Mucosa of rectum (tissue), 2 donors: ENCODE measurements around the gene TTC7B.

Experiments used
- H3K27ac ChIP-seq, 2 donors: one replicate each; pipeline ENCODE4 v1.7.0; 2013; ENCODE audit warnings: inconsistent platforms in 2 of 2, low read depth in 2 of 2, low read length in 2 of 2
- H3K27me3 ChIP-seq, 2 donors: one replicate each; pipeline ENCODE4 v1.7.0; 2013; ENCODE audit warnings: low read length in 2 of 2; ENCODE audit not compliant: control insufficient read depth in 2 of 2, insufficient read depth in 2 of 2
- H3K36me3 ChIP-seq, 2 donors: one replicate each; pipeline ENCODE4 v1.7.0; 2013; ENCODE audit warnings: low read length in 2 of 2; ENCODE audit not compliant: control insufficient read depth in 2 of 2, insufficient read depth in 2 of 2
- H3K4me1 ChIP-seq, 2 donors: one replicate each; pipeline ENCODE4 v1.7.0; 2013; ENCODE audit warnings: low read length in 2 of 2, mild to moderate bottlenecking in 1 of 2; ENCODE audit not compliant: control insufficient read depth in 2 of 2, insufficient read depth in 2 of 2
- H3K4me3 ChIP-seq, 2 donors: one replicate each; pipeline ENCODE4 v1.7.0; 2013; ENCODE audit warnings: low read length in 2 of 2
- H3K9ac ChIP-seq, 2 donors: one replicate each; pipeline ENCODE4 v1.7.0; 2013; ENCODE audit warnings: low read length in 2 of 2, low read depth in 1 of 2, mild to moderate bottlenecking in 1 of 2
- H3K9me3 ChIP-seq, 2 donors: one replicate each; pipeline ENCODE4 v1.7.0; 2013; ENCODE audit warnings: low read length in 2 of 2; ENCODE audit not compliant: control insufficient read depth in 2 of 2
- donor health status: healthy.
- donor health status: Normal muscosa, but diverticular disease.

Gene TTC7B

DNA sequence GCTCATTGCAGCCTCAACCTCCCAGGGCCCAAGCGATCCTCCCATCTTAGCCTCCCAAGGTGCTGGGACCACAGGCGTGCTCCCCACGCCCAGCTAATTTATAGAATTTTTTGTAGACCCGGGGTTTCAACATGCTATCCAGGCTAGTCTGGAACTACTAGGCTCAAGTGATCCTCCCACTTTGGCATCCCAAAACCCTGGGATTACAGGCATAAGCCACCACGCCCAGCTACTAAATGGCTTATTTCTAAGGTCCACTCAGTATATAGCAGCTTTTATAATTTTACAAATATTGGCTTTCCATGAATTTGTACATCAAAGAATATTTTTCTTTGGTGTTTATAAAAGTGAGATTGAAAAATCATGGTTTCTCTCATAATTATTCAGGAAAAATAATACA, 167.8 kb downstream of the TTC7B start:
- Histone ChIP-seq H3K4me1 (no peaks in the 10 kb centered on the region), H3K36me3 (no peaks in the 10 kb centered on the region), H3K27ac (no peak overlapping the region), H3K4me3 (no peak overlapping the region), H3K9me3 (no peaks in the 10 kb centered on the region), H3K9ac (no peak overlapping the region), H3K27me3 (no peaks in the 10 kb centered on the region)

DNA sequence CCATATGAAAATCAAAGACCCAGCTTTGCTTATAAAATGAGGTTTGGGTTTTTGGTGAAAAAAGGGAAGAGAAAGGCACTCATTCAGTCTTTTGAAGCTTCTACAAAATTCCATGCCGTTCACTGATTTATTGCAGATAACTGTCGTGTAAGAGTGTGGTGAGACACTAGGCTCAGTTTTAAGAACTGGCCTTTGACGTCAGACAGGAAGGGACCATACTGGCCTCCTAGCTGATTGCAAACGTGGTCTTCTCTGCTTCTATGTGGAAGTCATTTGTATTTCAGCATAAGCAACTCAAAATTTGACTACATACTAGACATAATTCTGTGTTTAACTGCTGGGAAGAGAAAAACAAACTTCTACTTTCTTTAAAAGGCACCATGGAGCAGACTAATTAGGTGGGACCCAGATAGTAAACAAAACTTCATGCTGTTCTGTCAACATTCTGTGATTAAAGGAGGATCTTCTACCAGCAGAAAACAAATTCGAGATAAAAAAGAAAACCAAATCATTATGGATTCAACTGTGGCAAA, 168.7 kb downstream of the TTC7B start:
- Histone ChIP-seq H3K4me1 (no peaks in the 10 kb centered on the region), H3K27me3 (no peaks in the 10 kb centered on the region), H3K4me3 (no peak overlapping the region), H3K36me3 (no peaks in the 10 kb centered on the region), H3K9me3 (no peaks in the 10 kb centered on the region), H3K27ac (no peak overlapping the region), H3K9ac (no peak overlapping the region)

DNA sequence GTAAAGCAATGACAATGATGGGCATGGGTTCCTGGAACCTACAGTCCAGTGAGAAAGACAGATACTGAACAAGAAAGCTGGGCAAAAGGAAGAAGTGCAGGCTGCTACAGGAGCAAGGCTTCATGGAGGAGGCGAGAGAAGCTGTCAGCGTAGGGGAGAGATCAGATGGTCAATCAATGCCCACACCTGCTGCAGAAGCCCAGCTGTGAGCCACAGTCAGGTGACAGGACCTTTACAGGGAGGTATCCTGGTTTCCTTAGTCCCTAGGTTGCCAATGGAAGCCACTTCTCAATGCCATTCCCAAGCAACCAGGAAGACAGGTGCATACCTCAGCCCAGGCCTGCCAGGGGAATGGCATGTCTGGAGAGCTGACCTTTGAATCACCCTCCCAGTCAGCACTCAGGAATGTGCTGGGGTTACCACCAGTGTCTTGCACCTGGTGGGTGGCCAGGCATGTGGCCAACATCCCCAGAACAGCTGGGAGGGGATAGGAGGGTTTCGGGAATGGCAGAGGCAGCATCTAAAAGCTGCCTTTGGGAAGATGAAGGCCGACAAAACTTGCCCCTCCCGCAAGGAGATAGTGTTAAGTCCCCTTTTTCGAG, 170.3 kb downstream of the TTC7B start:
- Histone ChIP-seq H3K4me1 (no peaks in the 10 kb centered on the region), H3K4me3 (no peak overlapping the region), H3K9me3 (no peaks in the 10 kb centered on the region), H3K27ac (no peak overlapping the region), H3K36me3 (no peaks in the 10 kb centered on the region), H3K9ac (no peak overlapping the region), H3K27me3 (no peaks in the 10 kb centered on the region)

GRCh38 chr14:90644882-90645281, 171.3 kb downstream of the TTC7B start:
- Histone ChIP-seq H3K36me3 (no peaks in the 10 kb centered on the region), H3K9ac (no peak overlapping the region), H3K9me3 (no peaks in the 10 kb centered on the region), H3K4me3 (no peak overlapping the region), H3K27me3 (no peaks in the 10 kb centered on the region), H3K4me1 (no peaks in the 10 kb centered on the region), H3K27ac (no peak overlapping the region)

- H3K27ac ChIP-seq: no peak overlapping the region
- no peaks in the 10 kb centered on the region for H3K4me1 ChIP-seq
Observed at GRCh38 chr14:90643982-90644670, 172.1 kb downstream of the TTC7B start.

DNA sequence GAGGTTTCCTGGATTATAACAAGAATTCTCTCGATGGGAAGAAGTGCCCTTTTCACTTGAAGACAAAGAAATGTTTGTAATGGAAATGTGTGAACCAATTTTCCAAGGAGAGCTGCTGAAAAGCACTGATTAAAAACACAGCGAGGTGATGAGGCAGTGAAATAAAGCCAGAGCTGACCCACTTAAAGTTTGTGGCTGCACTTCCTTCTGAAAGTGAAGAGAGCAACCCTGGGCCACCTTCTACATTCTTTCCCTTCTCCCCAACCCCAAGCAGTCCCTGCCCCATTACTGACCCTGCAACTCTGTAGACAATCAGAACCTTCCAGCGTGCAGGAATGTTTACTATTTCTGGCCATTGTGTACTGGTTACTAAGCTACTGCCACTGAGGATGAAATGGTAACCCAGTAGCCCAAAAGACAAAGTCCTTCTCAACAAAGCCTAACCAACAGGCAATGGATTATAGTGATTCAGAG, 173.9 kb downstream of the TTC7B start:
- Histone ChIP-seq H3K27me3 (no peaks in the 10 kb centered on the region), H3K9me3 (no peaks in the 10 kb centered on the region), H3K36me3 (no peaks in the 10 kb centered on the region), H3K4me1 (no peaks in the 10 kb centered on the region), H3K9ac (no peak overlapping the region), H3K27ac (no peak overlapping the region), H3K4me3 (no peak overlapping the region)

More at GRCh38 chr14:90643982-90644670, 172.1 kb downstream of the TTC7B start:
- H3K27me3 ChIP-seq: no peaks in the 10 kb centered on the region
- no peak overlapping the region for H3K4me3 ChIP-seq
- no peaks in the 10 kb centered on the region for H3K36me3 ChIP-seq
- H3K9me3 ChIP-seq: no peaks in the 10 kb centered on the region
- no peak overlapping the region for H3K9ac ChIP-seq

DNA sequence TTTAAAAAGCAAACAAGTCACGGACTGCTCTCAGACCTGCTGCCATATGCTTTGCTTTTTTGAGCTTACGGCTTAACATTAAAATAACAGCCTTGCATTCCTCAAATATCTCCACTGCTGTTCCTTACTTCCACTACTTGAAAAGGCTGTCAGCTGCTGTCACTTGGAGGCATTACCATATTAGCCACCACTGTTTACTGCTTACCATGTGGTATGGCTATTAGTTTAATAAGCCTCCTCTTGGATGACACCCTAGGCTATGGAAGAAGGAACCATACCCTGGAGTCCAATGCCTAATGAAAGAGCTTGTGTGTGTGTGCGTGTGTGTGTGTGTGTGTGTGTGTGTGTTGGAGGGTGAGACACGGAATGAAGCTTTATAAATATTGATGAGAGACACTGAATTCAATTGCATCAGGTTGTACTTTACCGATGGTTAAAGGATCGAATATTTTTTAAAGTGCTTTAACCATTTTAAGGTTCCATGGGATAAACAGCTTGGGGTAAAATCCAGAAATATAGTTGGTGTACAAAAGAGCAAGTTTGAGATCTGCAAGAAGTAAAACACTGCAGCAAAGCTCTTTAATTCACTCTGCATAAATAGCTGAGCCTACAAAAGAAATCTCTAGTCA, 174.5 kb downstream of the TTC7B start:
- Histone ChIP-seq H3K9me3 (no peaks in the 10 kb centered on the region), H3K27ac (no peak overlapping the region), H3K4me3 (no peak overlapping the region), H3K36me3 (no peaks in the 10 kb centered on the region), H3K4me1 (no peaks in the 10 kb centered on the region), H3K9ac (no peak overlapping the region), H3K27me3 (no peaks in the 10 kb centered on the region)

DNA sequence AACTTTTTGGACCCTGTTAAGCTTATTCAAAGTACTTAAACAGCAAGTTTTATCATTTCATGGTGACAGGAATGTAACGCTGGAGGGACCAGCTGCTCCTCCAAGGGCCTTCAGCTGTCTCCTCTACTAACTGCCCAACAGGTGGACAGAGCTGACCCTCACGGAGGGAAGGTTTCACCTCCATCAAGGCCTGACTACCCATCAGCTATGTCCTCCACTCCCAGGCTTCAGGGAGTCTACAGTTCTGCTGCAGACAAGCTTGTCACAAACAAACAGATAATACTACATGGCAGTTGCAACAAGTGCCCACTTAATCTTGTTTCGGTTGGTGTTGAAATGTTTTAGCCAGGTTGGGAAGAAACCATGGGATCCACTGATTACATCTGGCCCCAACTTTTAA, 175.1 kb downstream of the TTC7B start:
- Histone ChIP-seq H3K9ac (no peak overlapping the region), H3K4me3 (no peak overlapping the region), H3K27ac (no peak overlapping the region)

GRCh38 chr14:90639641-90640040, 176.6 kb downstream of the TTC7B start:
- no peak overlapping the region for H3K9ac ChIP-seq
- no peaks in the 10 kb centered on the region for H3K9me3 ChIP-seq
- H3K4me1 ChIP-seq: no peaks in the 10 kb centered on the region
- H3K4me3 ChIP-seq: no peak overlapping the region
- H3K36me3 ChIP-seq: no peaks in the 10 kb centered on the region
- no peaks in the 10 kb centered on the region for H3K27me3 ChIP-seq
- H3K27ac ChIP-seq: no peak overlapping the region

More for the DNA sequence above, 175.1 kb downstream of the TTC7B start:
- Histone ChIP-seq H3K9me3 (no peaks in the 10 kb centered on the region), H3K36me3 (no peaks in the 10 kb centered on the region), H3K4me1 (no peaks in the 10 kb centered on the region), H3K27me3 (no peaks in the 10 kb centered on the region)

GRCh38 chr14:90632871-90633270, 183.4 kb downstream of the TTC7B start:
- Histone ChIP-seq H3K4me3 (no peak overlapping the region), H3K4me1 (no peaks in the 10 kb centered on the region), H3K27me3 (no peaks in the 10 kb centered on the region), H3K27ac (no peak overlapping the region), H3K9me3 (no peaks in the 10 kb centered on the region), H3K36me3 (no peaks in the 10 kb centered on the region), H3K9ac (no peak overlapping the region)
